B cell (primary cell): ENCODE results near the gene SPPL2C. TPM values are rescaled to one million over a fixed set of nuclear protein-coding genes. Genes with fewer than 3 reads are reported as not detected.

Experiments used
- ATAC-seq: fragments of 200-7000 bp; cut with Tn5 transposase; one replicate; pipeline ENCODE4 v1.10.0; 2021; ENCODE audit warnings: low read depth, mild to moderate bottlenecking, moderate number of reproducible peaks, moderate library complexity
- CTCF ChIA-PET: fragments of 350-600 bp; sonication (Branson Sonifier 250); formaldehyde crosslinking; loops from one replicate; lab custom pipeline; 2021; ENCODE audit warnings: antibody characterized with exemption, inconsistent platforms; lab: Charles Lee
- POLR2A ChIA-PET: fragments of 350-600 bp; sonication (Branson Sonifier 250); formaldehyde crosslinking; loops from one replicate; lab custom pipeline; 2021; ENCODE audit warnings: antibody characterized with exemption; lab: Charles Lee
- DNase-seq: peaks from one replicate; pipeline ENCODE4 v3.0.0; 2013
- H2AFZ ChIP-seq: 2 replicates; pipeline ENCODE4 v1.6.1; 2012; ENCODE audit warnings: mild to moderate bottlenecking, low read depth, low read length; ENCODE audit not compliant: insufficient read depth, poor library complexity, severe bottlenecking
- H3K27ac ChIP-seq, 2 donors: 1 replicate in 1 of 2; 2 replicates in 1 of 2; pipeline ENCODE4 v1.5.1; 2012 to 2013; ENCODE audit warnings: low read length in 2 of 2, mild to moderate bottlenecking in 2 of 2, moderate library complexity in 1 of 2
- H3K27me3 ChIP-seq, 4 experiments: fragments of 200-600 bp in 1 of 4; sonication (generic) in 1 of 4; replicated peaks in 1 of 4; 1 replicate in 2 of 4; 2 replicates in 2 of 4; pipeline versions ENCODE4 v1.6.1 to v1.7.0; 2013 to 2016; ENCODE audit warnings: low read length in 3 of 4, mild to moderate bottlenecking in 2 of 4, mixed read lengths in 1 of 4, moderate library complexity in 1 of 4; ENCODE audit not compliant: insufficient read depth in 4 of 4, control insufficient read depth in 3 of 4; ENCODE audit errors: control extremely low read depth in 1 of 4
- H3K36me3 ChIP-seq, 2 experiments: replicated peaks in 1 of 2; 1 replicate in 1 of 2; 2 replicates in 1 of 2; pipeline versions ENCODE4 v1.6.1 to v1.7.1; 2013; ENCODE audit warnings: low read length in 1 of 2; ENCODE audit not compliant: insufficient read depth in 2 of 2, control insufficient read depth in 1 of 2; ENCODE audit errors: control extremely low read depth in 1 of 2, extremely low read depth in 1 of 2
- H3K4me1 ChIP-seq, 2 donors: fragments of 200-600 bp in 1 of 2; sonication (generic) in 1 of 2; 1 replicate in 1 of 2; 2 replicates in 1 of 2; pipeline versions ENCODE4 v1.5.1 to v1.6.1; 2013 to 2017; ENCODE audit warnings: low read length in 2 of 2; ENCODE audit not compliant: control insufficient read depth in 2 of 2, insufficient read depth in 2 of 2
- H3K4me2 ChIP-seq: replicated peaks from 2 replicates; pipeline ENCODE3; 2012; ENCODE audit warnings: mild to moderate bottlenecking, low read depth, low read length; ENCODE audit not compliant: poor library complexity, severe bottlenecking
- H3K4me3 ChIP-seq, 5 experiments: fragments of 200-600 bp in 1 of 5; sonication (generic) in 1 of 5; 1 replicate in 3 of 5; 2 replicates in 2 of 5; pipeline versions ENCODE4 v1.5.1 to v1.7.0; 2011 to 2016; ENCODE audit warnings: low read length in 4 of 5, mild to moderate bottlenecking in 4 of 5, low read depth in 2 of 5, control low read depth in 1 of 5, moderate library complexity in 1 of 5; ENCODE audit not compliant: insufficient read depth in 1 of 5; ENCODE audit errors: control extremely low read depth in 1 of 5, extremely low read depth in 1 of 5
- H3K79me2 ChIP-seq: fragments of 200-600 bp; sonication (generic); one replicate; pipeline ENCODE4 v1.6.0; 2016; ENCODE audit warnings: low read length; ENCODE audit not compliant: control insufficient read depth, insufficient read depth
- H3K9ac ChIP-seq: fragments of 200-600 bp; sonication (generic); 2 replicates; pipeline ENCODE4 v1.6.1; 2017; ENCODE audit warnings: mild to moderate bottlenecking, low read length, moderate library complexity
- H3K9me3 ChIP-seq, 3 donors: one replicate each; pipeline versions ENCODE4 v1.6.1 to v1.7.1; 2013; ENCODE audit warnings: low read length in 2 of 3; ENCODE audit not compliant: control insufficient read depth in 2 of 3, insufficient read depth in 1 of 3; ENCODE audit errors: control extremely low read depth in 1 of 3
- H4K20me1 ChIP-seq: 2 replicates; pipeline ENCODE4 v1.6.0; 2012; ENCODE audit warnings: mild to moderate bottlenecking, low read length; ENCODE audit not compliant: insufficient read depth, control insufficient read depth, poor library complexity, severe bottlenecking
- H3K27ac Mint-ChIP-seq: one replicate; pipeline ENCODE4 v1.8.0; 2021; ENCODE audit warnings: mixed read lengths
- H3K27me3 Mint-ChIP-seq: one replicate; pipeline ENCODE4 v1.8.0; 2021; ENCODE audit warnings: mixed read lengths
- H3K4me1 Mint-ChIP-seq: one replicate; pipeline ENCODE4 v1.8.0; 2021; ENCODE audit warnings: mixed read lengths
- H3K4me3 Mint-ChIP-seq: one replicate; pipeline ENCODE4 v1.8.0; 2021; ENCODE audit warnings: mixed read lengths
- H3K9me3 Mint-ChIP-seq: one replicate; pipeline ENCODE4 v1.8.0; 2022; ENCODE audit warnings: mixed read lengths; ENCODE audit not compliant: insufficient read depth
- CTCF ChIP-seq: fragments of 200-600 bp; IDR thresholded peaks from one replicate; pipeline ENCODE4 v1.8.0; 2022; ENCODE audit warnings: antibody characterized with exemption, mild to moderate bottlenecking
- EZH2 ChIP-seq: IDR thresholded peaks from 2 replicates; pipeline ENCODE4 v1.6.1; 2012; ENCODE audit warnings: borderline replicate concordance, low read depth, mild to moderate bottlenecking, moderate library complexity, low read length; ENCODE audit not compliant: insufficient read depth, poor library complexity, severe bottlenecking
- WGBS: methylation state at CpG from one replicate; pipeline ENCODE4 v1.1.5; 2013; ENCODE audit warnings: missing lambda C conversion rate; ENCODE audit not compliant: insufficient coverage; 5-methylcytosine and 5-hydroxymethylcytosine counted together
- intact Hi-C: fragments of 100-400 bp; cut with micrococcal nuclease; formaldehyde crosslinking; loops from one replicate; pipeline ENCODE4 v1.10.0; 2022
- polyA plus RNA-seq: library from polyadenylated mRNA; depleted of rRNA; stranded (reverse); fragments of >200 nt; gene quantifications from 2 replicates; pipeline ENCODE4 v1.2.3, GENCODE V29; 2012
- total RNA-seq, 2 donors: library from RNA; stranded (reverse); fragments of 120-200 nt in 1 of 2; gene quantifications; 1 replicate in 1 of 2; 2 replicates in 1 of 2; pipeline versions ENCODE4 v1.2.3 to v1.2.4, GENCODE V29; 2013 to 2022

The SPPL2C gene
- total and polyA plus RNA-seq, 2 donors (not counting 1 experiment from before 2014, with no cell fraction given), result not detected

DNA sequence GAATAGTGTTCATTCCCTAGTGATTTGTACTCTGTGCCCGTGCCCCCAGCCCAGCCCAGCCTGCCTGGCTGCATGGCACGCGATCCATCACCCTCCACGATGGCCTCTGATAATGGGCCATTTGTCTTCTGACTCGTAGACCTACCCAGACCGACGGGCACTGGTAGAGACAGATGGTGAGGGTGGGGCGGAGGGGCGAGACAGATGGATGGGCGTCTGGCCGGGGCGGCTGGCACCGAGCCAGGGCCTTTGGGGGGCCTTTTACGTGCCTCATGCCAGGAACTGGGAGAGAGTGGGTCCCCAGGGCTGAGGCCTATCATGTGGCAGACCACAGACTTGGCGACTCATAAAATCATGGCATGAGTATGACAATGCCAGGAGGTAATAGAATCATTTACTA lies 35.2 kb upstream of the SPPL2C start:
- ATAC-seq, result no peak
- Histone ChIP-seq H3K4me2 (no peak overlapping the region), H3K4me1 (no peaks in the 10 kb centered on the region), H3K36me3 (no peaks in the 10 kb centered on the region), H3K27ac (no peak overlapping the region), H3K9me3 (peaks cover 0 to 3% (median 0%) of the 10 kb centered on the region in 3 donors), H4K20me1 (no peaks in the 10 kb centered on the region), H3K9ac (no peak overlapping the region), H3K79me2 (no peaks in the 10 kb centered on the region), H2AFZ (no peak overlapping the region), H3K4me3 (no peak overlapping the region), H3K27me3 (peaks cover 0 to 14% (median 2%) of the 10 kb centered on the region in 4 experiments)
- POLR2A ChIA-PET, result no interaction called here
- Mint-ChIP-seq H3K4me1 (no peaks in the 10 kb centered on the region), H3K9me3 (no peaks in the 10 kb centered on the region), H3K4me3 (no peak overlapping the region), H3K27ac (no peak overlapping the region), H3K27me3 (peaks cover 34% of the 10 kb centered on the region)
- intact Hi-C loops, result no loop called here
- WGBS, result 90% methylated on average over 12 of the region's 15 CpGs
- no peak for DNase-seq
- no peak for TF ChIP-seq CTCF
- no peak for TF ChIP-seq EZH2
- CTCF ChIA-PET, result no interaction called here

DNA sequence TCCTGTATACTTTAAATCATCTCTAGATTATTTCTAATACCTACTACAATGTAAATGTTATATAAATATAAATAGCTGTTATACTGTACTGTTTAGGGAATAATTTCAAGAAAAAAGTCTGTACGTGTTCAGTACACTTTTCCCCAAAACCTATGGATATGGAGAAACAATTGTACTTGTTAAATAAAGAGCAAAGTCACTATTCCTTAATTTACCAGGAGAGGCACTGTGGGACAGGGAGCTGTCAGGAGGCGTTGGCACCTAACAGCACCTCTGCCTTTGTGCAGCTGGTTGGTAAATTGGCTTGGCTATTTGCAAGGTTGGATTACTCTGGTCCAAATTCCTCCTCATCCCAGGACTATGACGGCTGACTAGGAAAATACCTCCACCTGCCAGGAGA lies 32.6 kb upstream of the SPPL2C start:
- Histone ChIP-seq H3K4me2 (no peak overlapping the region), H3K79me2 (no peaks in the 10 kb centered on the region), H4K20me1 (no peaks in the 10 kb centered on the region), H3K27me3 (peaks cover 0 to 10% (median 2%) of the 10 kb centered on the region in 4 experiments), H3K4me1 (no peaks in the 10 kb centered on the region), H3K36me3 (no peaks in the 10 kb centered on the region), H3K9me3 (peaks cover 0 to 3% (median 0%) of the 10 kb centered on the region in 3 donors), H3K27ac (no peak overlapping the region), H3K9ac (no peak overlapping the region), H2AFZ (no peak overlapping the region), H3K4me3 (no peak overlapping the region)
- Mint-ChIP-seq H3K27me3 (peaks cover 22% of the 10 kb centered on the region), H3K4me3 (no peak overlapping the region), H3K4me1 (no peaks in the 10 kb centered on the region), H3K27ac (no peak overlapping the region), H3K9me3 (no peaks in the 10 kb centered on the region)
- ATAC-seq (no peak), DNase-seq (no peak)
- TF ChIP-seq CTCF (no peak), EZH2 (no peak)
- ChIA-PET CTCF (no interaction called here), POLR2A (no interaction called here)
- intact Hi-C loops, result no loop called here
- 100% methylated on average over 1 of the region's 3 CpGs for WGBS
